Stimulated activated CD8-positive, alpha-beta memory T cell treated with anti-CD3 and anti-CD28 coated beads, Interleukin-15, amount 100 ng/mL, for 48 hours (primary cell): ENCODE data around the gene RFX7.
"Not testable (repeated sequence)": the region's sequence is repeated elsewhere in the genome, so short reads cannot be mapped to it uniquely, and the experiment has no call there.

Experiments
- DNase-seq, 2 donors: peaks; one replicate each; pipeline ENCODE4 v3.0.0-alpha.2; 2020; ENCODE audit warnings: low read depth in 2 of 2

Gene RFX7

DNA sequence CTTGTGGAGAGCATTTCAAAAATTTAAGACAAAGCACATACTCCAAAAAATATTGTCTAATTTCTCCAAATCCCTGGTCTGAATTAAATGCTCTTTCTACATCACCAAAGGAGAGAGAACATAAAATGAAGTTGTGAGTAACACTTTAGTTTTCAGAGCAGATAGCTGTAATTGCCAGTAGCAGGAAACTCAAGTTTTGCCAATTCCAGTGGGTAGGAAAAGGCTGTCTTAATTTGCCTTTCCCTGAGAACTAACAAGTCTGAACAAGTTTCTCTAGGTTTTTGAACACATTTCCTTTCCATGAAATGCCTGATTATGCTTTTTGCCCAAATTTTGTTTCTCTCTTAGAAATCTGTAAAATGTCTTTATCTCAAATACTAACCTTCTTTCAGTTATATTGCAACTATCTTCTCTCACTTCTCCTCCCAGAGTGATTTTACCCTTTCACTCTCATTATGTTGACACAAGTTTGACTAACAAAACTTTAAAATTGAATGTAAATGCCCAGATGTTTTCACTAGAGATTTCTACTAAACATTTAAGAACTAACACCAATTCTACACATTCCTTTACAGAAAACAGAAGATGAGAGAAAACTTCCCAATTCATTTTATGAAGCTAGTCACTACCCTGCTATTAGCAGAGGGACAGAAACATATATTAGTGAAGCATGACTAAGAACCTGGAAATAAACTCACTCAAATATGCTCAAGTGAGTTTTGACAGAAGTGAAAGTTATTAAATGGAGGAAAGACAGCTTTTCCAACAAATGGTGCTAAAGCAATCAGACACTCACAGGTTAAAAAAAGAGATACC, 38.4 kb downstream of the RFX7 start:
- no peak for DNase-seq

- not testable (repeated sequence) for DNase-seq
These were observed 40.3 kb downstream of the RFX7 start for GRCh38 chr15:56203312-56203922.

- no peak for DNase-seq
These were observed 41.0 kb downstream of the RFX7 start for GRCh38 chr15:56202701-56203100.

DNA sequence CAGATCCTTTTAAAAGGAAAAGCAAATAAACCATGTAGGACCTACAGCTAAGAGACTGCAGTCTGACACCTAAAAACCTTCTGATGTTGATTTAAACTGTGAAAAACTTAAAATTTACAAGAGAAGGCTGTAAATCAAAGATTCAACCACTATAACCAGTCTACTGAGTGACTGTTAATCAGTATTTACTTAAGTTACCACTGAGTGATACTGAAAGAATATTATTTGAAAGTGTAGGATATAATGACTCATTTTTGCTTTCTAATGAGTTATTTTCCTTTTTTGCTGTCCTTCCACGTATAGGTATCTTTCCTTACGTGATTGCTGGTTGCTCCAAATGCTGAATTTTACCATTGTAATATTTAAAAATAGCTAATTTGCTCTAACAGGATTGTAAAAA, 44.6 kb downstream of the RFX7 start:
- DNase-seq, result no peak

DNA sequence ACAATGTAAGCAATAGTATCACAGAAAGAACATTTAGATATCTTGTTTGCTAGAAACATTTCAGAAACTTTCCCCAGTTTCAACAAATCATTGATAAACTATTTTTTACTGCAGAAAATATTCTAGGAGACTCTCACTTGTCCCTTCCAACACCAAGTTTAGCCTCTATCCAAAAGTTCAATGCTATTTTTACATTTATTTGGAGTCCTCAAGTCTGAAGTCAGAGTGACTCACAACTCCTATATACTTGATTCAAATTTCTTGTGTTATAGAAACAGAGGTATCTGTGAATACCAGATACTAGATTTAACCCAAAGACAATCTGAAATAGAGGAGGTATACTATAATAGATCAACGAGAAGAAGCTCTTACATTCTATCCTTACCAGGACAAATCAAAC, 49.6 kb downstream of the RFX7 start:
- DNase-seq, result no peak

GRCh38 chr15:56192659-56193442, 50.8 kb downstream of the RFX7 start:
- no peak for DNase-seq

GRCh38 chr15:56187665-56188064, 56.0 kb downstream of the RFX7 start:
- no peak for DNase-seq

DNA sequence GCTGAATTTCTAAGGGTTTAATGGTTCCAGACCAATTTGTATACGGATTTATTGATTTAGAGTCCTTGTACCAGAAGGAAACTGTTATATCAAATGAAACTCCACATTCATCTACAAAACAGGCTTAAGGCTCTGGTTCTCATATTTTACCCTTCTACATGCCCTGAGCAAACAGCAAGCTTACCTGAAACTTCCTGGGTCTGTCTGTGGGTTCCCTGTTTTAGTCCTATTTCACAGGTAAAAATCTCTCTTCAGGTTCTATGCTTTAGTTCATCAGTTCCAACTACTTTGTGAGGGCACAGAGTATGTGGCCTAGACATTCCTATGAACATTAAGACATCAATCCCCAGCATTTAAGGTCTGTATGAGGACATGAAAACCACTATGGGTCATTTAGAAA, 57.7 kb downstream of the RFX7 start:
- DNase-seq, result no peak

DNA sequence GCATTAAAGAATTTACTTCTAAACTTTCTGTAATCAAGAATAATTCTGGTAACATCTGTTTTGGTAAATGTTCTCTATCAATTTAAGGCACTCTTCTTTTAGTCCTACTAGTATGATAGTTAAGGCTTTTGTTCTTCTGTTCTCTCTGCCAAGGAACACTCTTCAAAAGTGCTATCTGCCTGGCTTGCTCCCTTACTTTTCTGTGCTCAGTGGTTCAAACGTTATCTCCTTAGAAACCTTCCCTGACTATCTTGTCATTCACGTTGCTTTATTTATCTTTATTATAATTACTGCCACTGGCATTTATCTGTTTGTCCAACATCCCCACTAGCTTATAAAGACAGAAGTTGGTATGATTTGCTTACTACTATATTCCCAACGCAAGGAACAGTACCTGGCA, 59.2 kb downstream of the RFX7 start:
- DNase-seq, result no peak

- DNase-seq, result no peak
These were observed 62.8 kb downstream of the RFX7 start for GRCh38 chr15:56180851-56181250.

- DNase-seq, result no peak
These were observed 66.7 kb downstream of the RFX7 start for GRCh38 chr15:56176996-56177395.

GRCh38 chr15:56175788-56176187, 67.9 kb downstream of the RFX7 start:
- no peak for DNase-seq

DNA sequence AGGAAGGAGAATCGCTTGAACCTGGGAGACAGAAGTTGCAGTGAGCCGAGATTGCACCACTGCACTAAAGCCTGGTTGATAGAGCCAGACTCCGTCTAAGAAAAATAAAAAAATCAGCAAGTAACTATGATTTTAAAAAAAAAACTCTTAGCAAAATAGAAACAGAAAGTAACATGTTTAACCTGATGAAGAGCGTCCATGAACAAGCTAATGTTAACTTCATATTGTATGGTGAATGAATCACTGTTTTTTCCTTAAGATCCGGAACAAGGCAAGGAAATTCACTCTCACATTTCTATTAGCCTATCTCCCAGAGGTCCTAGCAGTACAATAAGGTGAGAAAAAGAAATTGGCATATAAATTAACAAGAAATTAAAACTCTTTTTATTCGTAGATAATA, 69.0 kb downstream of the RFX7 start:
- DNase-seq, result no peak

DNA sequence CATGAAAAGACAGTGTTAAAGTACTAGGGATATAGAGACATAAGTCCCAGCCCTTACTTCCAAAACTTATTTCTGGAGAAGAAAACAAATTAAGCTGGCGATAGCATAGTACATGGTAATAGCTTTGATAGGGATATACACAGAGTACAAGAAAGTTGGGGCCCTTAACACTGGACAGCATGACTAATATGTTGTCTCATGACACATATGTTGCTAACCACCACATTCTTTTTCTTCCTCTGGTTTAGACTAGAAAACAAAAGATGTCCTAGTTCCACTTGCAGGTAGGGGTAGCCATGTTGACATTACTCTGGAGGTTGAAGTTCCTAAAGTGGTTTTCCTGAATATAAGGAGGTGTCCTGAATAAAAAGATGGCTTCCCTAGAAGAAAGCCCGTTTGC, 75.3 kb downstream of the RFX7 start:
- DNase-seq, result no peak

GRCh38 chr15:56165234-56165633, 78.4 kb downstream of the RFX7 start:
- no peak for DNase-seq

DNA sequence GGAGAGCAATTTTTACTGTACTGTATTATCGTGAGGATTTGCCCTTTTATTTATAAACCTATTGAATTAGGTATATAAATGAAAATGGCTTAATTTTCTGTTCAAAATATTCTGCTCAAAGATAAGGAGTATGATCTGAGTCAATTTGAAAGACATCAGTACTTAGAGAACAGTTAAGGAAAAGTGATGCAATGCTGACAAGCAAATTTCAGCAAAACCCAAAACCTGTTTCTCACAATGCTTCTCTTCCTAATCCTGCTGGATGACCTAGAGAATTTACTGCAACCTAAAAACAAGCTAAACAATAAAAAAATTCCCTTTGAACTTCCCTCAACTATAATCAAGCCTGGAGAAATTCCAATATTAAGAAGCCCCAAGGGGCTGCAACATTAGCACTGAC, 82.7 kb downstream of the RFX7 start:
- DNase-seq, result no peak

GRCh38 chr15:56156877-56157276, 86.8 kb downstream of the RFX7 start:
- DNase-seq, result no peak

- not testable (repeated sequence) for DNase-seq
These were observed 88.4 kb downstream of the RFX7 start for GRCh38 chr15:56155278-56155677.

DNA sequence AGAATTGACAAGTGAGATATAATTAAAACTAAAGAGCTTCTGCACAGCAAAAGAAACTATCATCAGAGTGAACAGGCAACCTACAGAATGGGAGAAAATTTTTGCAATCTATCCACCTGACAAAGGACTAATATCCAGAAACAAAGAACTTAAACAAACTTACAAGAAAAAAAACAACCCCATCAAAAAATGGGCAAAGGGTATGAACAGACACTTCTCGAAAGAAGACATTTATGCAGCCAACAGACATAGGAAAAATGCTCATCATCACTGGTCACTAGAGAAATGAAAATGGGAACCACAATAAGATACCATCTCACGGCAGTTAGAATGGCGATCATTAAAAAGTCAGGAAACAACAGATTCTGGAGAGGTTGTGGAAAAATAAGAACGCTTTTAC, 88.9 kb downstream of the RFX7 start:
- DNase-seq, result not testable (repeated sequence)

DNA sequence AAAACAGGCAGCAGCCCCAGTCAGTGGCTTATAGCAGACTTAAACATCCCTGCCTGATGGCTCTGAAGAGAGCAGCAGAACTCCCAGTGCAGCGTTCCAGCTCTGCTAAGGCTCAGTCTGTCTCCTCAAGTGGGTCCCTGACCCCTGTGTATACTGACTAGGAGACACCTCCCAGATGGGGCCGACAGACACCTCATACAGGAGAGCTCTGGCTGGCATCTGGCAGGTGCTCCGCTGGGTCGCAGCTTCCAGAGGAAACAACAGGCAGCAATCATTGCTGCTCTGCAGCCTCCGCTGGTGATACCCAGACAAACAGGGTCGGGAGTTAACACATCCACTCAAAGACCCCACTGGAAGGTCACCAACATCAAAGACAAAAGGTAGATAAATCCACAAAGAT, 93.5 kb downstream of the RFX7 start:
- DNase-seq, result no peak

GRCh38 chr15:56148064-56148463, 95.6 kb downstream of the RFX7 start:
- DNase-seq, result no peak

GRCh38 chr15:56146756-56147155, 96.9 kb downstream of the RFX7 start:
- DNase-seq, result no peak

GRCh38 chr15:56128081-56128480, 115.6 kb downstream of the RFX7 start:
- no peak for DNase-seq
